PC-9 (cell line): Measurements from ENCODE around the gene NUDT2.

Experiments
- CTCF ChIP-seq: fragments of 200-600 bp; sonication (generic); conservative IDR thresholded peaks from 2 replicates; pipeline ENCODE4 v1.6.1; 2017; ENCODE audit warnings: mixed run types, antibody characterized with exemption, mild to moderate bottlenecking, moderate library complexity
- EZH2 ChIP-seq: fragments of 200-600 bp; sonication (generic); IDR thresholded peaks from 2 replicates; pipeline ENCODE4 v1.8.0; 2017; ENCODE audit warnings: antibody characterized with exemption, low read depth

GRCh38 chr9:34291423-34291822, 37.9 kb upstream of the NUDT2 start:
- TF ChIP-seq CTCF, result no peak
- TF ChIP-seq EZH2, result no peak
